ENCODE data around the gene AK9.
"Not testable (repeated sequence)": the region's sequence is repeated elsewhere in the genome, so short reads cannot be mapped to it uniquely, and the experiment has no call there.

AK9 gene

DNA sequence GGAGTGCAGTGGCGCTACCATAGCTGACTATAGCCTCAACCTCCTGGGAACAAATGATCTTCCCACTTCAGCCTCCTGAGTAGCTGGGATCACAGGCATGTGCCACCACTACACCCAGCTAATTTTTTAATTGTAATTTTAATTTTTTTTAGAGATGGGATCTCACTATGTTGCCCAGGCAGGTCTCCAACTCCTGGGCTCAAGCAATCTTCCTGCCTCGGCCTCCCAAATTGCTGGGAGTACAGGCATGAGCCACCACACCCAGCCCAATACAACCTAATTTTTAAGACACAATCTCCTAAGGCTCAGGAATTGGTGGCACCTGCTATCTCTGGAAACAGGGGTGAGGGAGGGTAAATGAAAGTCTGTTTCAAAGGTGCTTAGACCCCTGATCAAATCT, 213.8 kb downstream of the AK9 start:
- DNase-seq: no peak

DNA sequence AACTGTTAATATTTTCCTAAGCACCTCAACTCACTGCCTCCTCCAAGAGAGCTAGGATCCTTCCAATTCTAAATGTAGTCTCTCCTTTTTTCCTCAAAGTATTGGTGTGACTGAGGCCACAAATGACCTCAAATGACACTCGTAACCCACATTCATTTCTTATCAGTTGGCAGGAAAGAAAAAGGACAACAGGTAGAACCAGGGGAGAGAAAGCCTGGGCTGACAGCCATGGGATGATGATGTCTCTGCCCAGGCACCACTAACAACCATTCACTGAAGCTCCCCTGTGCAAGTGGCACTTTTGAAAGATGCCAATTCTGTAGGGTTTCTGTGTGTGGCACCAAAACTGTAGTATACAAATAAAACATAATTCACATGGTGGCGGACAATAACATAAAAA, 215.4 kb downstream of the AK9 start:
- no peak for DNase-seq

DNA sequence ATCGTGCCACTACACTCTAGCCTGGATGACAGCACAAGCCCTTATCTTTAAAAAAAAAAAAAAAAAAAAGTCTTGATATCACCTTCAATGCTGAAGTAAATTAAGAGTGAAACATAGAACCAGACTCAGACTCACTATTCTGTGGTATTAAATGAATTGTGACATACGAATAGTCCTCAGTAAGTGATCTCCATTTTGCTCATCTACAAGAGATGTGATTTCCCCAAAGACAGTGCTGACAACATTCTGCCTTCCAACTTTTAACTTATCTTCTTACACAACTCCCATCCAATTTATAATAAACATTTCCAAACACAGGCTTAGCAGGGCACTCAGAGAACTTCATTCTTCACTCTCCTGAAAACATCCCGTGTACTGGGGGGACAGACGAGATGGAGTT, 216.0 kb downstream of the AK9 start:
- DNase-seq: no peak

DNA sequence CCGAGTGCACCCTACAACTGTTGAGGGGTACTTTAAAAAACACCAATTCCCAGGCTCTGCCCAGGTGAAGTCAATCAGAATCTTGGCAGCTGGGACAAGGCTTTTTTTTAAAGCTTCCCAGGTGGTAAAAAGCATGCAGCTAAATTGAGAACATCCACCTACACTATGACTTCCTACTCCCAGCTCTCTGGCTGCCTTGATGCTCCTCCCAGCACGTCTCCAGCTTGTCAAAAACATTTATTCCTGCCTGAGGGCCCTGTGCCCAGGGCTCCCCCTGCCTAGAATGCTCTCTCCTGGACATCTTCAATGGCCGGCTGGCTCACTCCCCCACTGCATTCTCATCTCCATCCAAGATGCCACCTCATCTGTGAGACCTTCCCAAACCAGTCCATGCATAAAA, 217.9 kb downstream of the AK9 start:
- no peak for DNase-seq

DNA sequence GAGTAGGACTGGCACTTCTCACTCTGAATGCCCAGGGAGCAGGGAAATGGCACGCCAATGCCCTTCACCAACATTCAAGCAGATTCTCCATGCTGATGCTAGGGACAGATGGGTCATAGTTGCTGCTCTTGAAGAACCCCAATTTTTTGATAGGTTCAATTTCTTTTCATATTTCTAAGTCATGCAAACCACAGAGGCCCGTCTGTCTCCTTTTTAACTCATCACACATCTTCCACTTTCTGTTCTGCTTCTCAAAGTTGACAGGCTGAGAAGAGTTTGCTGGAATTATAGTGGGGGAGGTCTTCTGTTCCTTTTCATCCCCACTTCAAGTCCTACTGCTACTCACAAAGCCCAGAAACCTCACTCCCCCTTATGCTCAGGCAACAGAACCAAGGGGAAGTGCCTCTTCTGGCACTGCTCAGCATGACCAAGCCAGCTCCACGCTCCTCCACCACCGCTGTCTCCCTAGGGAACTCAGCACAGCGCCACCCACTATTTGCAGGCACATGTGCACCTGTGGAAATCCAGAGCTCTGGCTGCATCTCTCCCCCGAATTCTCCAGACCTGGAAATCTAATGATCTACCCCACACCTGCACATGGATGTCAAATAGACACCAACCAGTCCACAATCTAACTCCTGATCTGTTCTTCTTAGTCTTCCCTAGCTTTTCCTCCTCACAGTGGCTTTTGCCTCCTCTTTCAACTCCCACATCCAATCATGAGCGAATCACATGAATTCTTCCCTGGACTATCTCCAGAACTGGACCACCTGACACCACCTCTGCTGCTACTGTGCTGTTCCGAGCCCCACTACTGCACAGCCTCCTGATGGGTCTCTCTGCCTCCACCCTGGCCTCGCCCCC, 218.6 kb downstream of the AK9 start:
- DNase-seq: no peak

DNA sequence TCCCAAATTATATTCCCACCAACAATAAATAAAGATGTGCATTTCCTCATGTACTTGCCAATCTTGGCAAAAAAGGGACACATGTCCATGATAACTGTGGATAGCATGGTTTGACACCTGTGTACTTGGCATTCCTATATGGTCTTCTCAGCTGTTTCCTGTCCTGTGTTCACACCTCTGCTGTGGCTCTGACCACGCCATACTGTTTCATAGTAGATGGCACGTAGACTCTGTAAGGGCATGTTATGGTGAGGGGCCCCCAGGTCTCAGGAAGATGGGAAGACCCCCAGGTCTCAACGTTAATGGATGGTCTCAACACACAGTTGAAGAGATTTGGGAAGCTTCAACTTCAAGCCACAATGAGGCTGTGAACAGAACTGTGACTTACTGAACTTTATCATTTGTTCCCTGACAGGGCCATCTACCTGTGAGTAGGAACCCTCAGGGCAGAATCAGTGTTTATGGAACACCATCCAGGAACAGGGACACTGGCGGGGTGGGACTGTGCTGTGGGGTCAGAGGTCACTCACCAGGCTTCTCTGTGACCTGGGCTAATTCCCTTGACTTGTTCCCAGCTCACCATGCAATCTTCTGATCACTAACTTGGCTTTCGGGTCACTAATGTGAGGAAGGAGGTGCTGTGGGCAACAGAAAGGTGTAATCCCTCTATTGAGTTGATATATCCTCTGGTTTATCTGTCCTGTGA, 219.7 kb downstream of the AK9 start:
- DNase-seq: no peak

DNA sequence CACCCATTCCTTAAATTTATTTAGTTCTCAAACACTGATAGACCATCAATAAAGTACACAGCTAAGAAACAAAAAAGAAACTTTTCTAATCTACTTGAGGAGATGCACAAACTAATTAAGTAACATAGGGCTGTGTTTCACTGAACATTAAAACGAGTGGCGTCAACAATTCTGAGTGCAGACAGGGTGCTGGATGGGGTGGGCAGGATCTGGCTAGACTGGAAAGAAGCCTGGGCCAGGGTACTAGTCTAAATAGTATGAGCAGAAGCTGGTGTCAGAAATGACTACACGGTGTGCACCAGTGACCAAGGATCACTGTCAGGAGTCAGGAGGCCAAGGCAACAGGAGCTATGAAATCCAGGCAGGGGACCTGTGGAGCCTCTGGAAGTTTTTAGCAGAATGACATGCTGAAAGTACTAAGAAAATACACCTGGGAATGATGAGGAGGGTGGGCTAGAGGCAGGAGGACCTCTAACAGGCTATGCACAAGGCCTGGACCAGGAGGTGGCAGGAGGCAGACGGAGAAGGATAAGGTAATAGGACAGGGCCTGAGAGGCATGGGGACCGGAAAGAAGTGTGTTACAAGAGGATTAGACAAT, 221.3 kb downstream of the AK9 start:
- DNase-seq: no peak

DNA sequence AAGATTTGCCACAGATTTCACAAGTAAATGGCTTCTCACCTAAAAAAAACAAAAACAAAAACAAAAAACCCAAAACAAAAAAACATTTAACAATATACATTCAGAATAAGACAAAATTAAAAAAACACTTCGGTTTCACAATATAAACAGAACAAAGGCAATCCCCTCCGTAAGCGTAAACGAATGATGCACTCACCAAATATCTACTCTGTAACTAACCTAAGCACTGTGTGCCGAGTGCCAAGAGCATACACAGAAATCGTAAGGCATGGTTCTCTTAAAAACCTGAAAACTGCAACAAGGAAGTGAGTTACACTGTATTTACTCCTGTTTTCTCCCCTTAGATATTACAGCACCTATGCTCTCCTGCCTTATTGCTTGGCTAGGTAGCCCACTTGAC, 223.3 kb downstream of the AK9 start:
- DNase-seq: no peak

DNA sequence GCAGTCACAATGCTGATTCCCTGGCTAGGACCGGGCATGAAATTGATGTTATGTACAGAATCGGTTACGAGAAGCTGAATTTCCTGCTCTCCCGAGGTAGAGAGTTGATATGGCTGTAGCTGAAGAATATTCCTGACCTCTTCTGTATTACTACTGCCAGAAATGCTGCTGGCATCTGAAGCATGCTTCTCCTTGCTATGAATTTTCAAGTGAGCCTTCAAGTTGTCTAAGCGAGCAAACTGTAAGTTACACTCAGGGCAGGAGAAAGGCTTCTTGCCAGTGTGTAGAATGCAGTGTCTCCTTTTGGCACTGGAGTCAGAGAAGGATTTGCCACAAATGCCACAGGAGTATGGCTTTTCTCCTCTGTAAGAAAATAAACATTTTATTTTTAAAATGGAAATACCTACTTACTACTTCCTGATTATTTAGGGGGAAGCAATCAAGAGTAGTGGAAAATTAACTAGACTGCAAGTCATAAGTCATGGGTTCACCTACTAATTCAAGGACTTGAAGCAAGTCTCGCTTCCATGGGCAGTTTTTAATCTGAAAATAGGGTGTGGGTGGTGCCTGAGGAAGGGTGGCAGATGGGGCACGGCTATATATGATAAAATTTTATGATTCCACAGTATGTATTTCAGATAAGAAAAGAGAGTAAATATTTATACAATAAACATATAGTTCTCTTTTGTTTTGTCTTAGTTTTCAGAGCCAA, 224.6 kb downstream of the AK9 start:
- DNase-seq: no peak

DNA sequence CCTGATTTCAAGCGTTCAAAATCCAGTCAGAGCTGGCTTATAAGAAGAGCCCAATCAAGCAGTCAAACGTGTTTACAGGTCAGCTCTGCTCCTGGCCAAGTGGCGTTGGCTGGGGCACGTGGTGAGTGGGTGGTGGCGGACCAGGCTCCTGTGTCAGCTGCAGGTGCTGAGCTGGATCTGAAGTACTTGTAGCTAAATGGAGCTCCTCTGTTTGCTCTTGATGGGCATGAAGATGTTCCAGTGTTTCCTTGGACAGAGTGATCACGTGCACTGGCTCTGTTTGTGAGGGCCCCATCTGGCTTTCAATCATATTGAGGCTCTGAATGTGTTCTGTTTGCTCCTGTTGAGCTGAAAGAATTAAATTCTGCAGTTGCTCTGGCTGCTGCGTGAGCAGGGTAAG, 225.2 kb downstream of the AK9 start:
- no peak for DNase-seq

DNA sequence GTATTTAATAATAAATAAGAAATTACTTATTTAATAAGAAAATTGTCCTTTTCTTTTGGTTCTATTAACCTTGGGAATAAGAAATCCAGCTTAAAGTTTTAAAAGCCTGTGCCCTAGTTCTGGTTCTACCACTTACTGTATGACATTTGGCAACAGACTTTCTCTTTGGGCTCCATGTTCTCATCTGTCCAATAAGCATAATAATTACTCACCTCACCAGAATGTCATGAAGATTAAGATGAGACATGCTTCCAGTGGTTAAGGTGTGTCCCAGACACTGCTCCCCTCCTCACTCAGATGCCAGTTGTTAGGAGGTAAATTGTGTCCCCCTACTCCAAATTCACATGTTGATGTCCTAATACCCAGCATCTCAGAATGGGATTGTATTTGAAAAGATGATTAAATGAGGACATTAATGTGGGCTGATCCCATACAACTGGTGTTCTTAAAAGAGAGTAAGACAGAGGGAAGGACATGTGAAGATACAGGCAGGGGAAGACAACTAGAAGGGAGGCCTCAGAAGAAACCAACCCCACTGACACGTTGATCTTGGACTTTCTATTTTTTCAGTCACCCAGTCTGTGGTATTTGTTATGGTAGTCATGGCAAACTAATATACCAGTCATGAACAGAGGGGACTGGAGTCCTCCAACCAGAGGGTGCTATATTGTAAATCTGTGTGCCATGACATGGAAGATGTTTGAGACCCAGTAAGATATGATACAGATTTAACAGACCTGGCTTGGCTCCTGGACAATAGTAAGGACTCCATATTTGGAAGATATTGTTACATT, 229.1 kb downstream of the AK9 start:
- DNase-seq: no peak

DNA sequence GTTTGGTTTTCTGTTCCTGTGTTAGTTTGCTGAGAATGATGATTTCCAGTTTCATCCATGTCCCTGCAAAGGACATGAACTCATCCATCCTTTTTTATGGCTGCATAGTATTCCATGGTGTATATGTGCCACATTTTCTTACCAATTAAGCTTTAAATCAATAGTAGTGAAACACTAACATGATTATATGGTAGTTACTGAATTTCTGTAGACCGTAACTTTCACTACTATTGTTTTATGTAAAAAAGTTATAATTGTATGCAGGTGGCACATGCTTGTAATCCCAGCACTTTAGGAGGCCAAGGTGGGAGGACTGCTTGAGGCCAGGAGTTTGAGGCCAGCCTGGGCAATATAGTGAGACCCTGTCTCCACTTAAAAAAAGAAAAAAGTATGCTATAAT, 229.8 kb downstream of the AK9 start:
- not testable (repeated sequence) for DNase-seq

DNA sequence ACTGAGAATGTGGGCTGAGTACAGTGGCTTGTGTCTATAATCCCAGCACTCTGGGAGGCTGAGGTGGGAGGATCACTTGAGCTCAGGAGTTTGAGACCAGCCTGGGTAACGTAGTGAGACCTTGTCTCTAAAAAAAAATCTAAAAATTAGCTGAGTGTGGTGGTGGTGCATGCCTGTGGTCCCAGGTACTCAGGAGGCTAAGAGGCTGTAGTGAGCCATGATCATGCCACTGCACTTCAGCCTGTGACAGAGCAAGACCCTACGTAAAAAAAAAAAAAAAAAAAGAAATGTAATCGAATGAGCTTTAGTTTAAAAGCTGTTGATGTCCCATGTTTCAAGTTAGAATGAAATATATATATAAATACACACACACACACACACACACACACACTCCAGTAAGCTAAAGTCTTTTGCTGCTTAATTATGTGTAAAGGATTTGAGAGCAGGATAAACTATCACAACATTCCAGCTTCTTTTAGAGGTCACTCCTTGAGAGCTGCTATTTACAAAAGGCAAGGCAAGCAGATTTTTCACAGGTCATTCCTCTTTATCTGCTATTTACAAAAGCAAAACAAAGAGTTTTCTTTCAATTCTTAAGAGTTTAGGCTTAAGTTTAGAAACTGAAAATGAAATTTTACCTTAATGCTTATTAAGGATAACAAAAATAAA, 230.7 kb downstream of the AK9 start:
- no peak for DNase-seq

DNA sequence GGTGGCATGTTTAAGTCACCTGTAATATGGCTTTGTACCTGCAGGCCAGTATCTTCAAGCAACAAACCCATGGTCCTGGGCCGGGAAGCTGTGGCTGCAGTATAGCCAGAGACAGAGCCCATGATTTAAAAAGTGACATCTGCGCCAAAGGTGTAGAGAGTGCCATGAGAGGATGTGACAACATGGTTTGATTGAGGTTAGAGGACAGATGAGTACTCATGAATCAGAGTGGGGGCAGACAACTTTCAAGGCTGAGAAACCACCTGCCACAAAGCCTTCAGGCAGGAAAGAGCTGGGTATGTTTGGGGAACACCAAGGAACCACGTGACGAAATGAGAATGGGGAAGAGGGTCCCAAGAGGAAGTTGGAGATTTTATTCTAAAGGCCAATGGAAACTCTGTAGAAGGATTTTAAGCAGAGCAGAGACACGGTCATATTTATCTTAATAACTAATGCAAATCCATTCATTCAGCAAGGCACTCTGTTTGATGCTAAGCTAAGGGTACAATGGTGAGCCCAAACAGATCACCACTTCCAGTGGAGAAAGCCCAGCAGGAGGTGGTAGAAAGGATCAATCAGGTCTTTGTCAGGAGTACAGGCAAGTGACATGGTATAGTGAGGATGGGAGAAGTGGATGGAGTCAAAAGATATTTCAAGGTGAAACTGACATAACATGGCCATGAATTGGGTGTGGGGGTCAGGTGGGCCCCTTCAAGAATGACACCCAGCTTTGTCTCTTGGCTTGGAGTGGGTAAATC, 232.0 kb downstream of the AK9 start:
- DNase-seq: peak; percentile 45 to 49

DNA sequence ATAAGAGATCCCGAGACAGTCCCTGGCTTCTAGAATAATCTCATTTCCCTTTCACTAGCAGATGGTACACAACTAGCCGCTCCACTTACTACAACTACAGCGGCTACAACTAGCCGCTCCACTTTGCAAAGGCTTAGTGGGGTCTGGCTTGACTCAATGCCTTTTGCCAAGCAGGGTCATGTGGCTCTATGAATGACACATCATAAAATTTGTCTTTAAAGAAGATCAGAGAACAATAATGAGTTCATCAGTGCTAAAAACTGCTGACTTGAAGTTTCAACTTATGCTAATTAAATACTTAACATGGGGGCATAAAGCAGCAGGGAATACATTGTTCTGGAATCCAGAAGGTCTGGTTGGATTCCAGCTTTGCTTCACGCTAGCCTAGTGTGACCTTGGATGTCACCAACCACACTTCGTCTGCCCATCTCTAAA, 233.4 kb downstream of the AK9 start:
- no peak for DNase-seq

DNA sequence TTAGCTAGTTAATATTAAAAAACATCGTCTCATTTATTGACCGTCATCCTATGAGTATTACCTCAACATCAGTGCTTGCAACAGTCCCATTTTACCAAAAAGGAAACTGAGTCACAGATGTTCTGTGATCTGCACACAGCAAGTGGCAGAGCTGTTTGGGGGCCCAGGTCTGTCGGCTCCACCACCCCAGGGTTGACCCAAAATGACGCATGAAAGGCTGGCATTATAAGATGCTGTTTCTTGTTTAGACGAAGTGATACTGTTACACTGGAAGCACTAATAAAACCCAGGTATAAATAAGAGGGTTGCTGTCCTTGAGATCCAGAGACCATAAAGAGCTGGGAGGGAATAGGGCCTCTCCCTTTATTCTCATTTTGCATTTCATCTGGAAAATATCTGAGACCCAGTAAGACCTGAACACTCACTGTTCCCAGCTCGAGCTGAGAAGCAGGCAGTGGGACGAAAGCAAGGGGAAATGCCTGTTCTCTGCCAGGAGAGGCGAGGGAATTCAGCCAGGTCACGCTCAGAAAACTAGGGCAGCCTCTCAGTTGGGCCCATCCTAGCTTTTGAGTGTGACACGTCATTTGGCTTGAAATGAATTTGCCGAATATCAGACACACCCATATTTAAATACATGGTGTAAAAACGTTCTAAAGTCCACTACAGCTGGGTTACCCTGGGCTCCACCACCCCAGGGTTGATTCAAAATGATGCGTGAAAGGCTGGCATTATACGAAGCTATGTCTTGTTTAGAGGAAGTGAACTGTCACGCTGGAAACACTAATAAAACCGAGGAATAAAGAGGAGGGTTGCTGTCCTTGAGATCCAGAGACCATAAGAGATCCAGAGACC, 234.1 kb downstream of the AK9 start:
- no peak for DNase-seq

DNA sequence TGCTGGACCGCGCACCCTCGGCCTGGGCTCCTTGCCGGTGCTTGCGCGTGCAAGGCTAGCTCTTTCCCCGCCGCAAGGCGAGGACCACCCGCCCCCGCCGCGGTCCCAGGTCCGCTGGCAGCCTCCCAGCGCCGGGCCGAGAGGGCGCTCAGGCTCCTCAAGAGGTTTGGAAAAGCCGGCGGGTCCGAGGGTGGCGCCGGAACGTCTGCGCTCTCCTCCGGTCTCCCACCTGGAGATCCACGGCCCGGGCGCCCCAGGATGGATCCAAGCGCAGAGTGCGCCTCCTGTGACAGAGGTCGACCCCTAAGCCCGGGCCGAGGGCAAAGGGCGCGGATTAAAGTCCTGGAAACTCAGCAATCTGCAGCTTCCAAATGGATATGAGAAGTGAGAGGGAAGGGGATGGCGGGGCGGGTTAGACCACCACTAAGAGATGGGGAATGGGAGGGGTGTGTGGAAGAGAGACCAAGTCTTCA, 234.9 kb downstream of the AK9 start:
- no peak for DNase-seq

DNA sequence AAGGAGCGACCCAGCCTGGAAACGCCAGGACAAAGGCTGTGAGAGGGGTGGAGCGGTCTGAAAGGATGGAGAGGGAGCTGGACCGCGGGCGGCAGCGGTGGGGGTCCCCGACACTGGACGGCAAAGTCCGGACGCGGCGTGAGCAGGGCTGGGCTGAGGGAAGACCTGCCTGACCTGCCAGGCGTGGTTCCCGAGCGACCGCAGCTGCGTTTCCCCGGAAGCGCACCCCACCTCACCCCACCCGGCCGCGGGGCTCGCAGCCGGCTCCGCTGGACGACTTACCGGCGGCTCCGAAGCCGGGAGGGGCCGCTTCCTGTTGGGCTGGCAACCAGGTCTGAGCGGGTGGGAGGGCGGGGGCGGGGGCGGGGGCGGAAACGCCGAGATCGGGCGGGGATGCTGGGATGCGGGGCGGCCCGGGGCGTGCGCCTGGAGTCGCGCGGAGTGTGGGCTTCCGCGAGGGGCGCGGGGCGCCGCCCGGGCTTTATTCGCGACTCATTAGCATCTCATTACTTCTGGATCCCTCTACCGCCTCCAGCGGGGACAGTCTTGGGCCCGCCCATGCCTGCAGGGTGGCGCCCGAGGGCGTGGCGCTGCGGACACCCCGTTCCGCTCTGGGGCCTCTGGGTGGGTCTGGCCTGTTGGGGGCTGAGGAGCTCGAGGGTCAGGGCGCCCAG, 235.4 kb downstream of the AK9 start, which contains the start of gene MICAL1:
Gene MICAL1, minus strand, starts transcription at position 336 of the 674 bp plus-strand sequence. CDS start 1,576 bp downstream, outside the sequence.
- DNase-seq: peak; percentile 44 to 72
